Breast epithelium (tissue), 3 donors: ENCODE data around the gene SOX18.

Source experiments
- POLR2A ChIP-seq: fragments of 450-650 bp; IDR thresholded peaks from one replicate; pipeline ENCODE4 v1.6.1; 2016; ENCODE audit warnings: antibody characterized with exemption, mild to moderate bottlenecking, moderate library complexity
- TF ChIP-seq, protein P1 (sequence below), 3 donors: fragments of 450-650 bp; IDR thresholded peaks; one replicate each; pipeline ENCODE4 v1.5.1; 2016 to 2017; ENCODE audit warnings: antibody characterized with exemption in 3 of 3, mild to moderate bottlenecking in 3 of 3, moderate library complexity in 3 of 3

DNA sequence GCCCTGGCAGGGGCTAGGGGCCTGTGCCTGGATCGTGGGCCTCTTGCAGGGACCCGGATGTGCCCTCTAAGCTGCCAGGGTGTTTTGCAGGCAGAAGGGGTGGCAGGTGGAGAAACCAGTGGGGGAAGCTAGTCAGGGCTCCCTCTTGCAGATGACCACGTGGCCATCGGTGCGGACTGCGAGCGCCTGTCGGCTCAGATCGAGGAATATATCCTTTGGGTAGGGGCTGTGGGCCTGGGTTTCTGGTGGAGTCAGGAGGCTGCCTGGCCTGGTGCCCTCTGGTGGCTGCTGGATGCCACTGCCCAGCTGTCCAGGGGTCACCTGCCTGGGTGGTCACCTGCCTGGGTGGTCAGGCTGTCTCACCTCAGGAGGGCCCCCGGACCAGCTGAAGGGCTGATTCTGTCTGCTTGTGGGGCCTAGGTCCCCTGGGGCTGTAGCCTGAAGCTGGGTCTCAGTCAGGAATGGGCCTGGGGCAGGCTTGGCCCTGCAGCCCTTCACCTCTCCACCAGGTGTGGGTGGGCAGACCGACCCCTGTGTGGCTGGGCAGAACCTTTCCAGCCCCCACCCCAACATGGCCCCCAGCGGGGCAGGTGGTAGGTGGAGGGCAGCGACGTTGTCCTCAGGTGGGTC is 20.3 kb upstream of the SOX18 start:
- TF ChIP-seq, protein P1, sequence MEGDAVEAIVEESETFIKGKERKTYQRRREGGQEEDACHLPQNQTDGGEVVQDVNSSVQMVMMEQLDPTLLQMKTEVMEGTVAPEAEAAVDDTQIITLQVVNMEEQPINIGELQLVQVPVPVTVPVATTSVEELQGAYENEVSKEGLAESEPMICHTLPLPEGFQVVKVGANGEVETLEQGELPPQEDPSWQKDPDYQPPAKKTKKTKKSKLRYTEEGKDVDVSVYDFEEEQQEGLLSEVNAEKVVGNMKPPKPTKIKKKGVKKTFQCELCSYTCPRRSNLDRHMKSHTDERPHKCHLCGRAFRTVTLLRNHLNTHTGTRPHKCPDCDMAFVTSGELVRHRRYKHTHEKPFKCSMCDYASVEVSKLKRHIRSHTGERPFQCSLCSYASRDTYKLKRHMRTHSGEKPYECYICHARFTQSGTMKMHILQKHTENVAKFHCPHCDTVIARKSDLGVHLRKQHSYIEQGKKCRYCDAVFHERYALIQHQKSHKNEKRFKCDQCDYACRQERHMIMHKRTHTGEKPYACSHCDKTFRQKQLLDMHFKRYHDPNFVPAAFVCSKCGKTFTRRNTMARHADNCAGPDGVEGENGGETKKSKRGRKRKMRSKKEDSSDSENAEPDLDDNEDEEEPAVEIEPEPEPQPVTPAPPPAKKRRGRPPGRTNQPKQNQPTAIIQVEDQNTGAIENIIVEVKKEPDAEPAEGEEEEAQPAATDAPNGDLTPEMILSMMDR (IDR thresholded peaks at IDR 0.05): peak in 2 of 3 donors; percentile 42 to 45
- TF ChIP-seq POLR2A: no peak
